Thoracic aorta (tissue), 2 donors: ENCODE results near the gene VWDE. TPM values are rescaled to one million over a fixed set of nuclear protein-coding genes. Genes with fewer than 3 reads are reported as not detected.

Experiments
- ATAC-seq: fragments of 150-250 bp; one replicate; pipeline ENCODE4 v1.8.0; 2017; ENCODE audit warnings: low read depth; ENCODE audit not compliant: insufficient number of reproducible peaks, low FRiP score
- DNase-seq: peaks from one replicate; pipeline ENCODE4 v3.0.0-alpha.2; 2020; ENCODE audit warnings: low spot score
- H3K27ac ChIP-seq, 2 donors: fragments of 200-600 bp; sonication (generic); 1 replicate in 1 of 2; 2 replicates in 1 of 2; pipeline ENCODE4 v1.5.1; 2016; ENCODE audit warnings: mild to moderate bottlenecking in 2 of 2, moderate library complexity in 2 of 2
- H3K27me3 ChIP-seq: fragments of 200-600 bp; sonication (generic); replicated peaks from 2 replicates; pipeline ENCODE4 v1.6.0; 2016; ENCODE audit warnings: mild to moderate bottlenecking; ENCODE audit not compliant: insufficient read depth
- H3K36me3 ChIP-seq: fragments of 200-600 bp; sonication (generic); one replicate; pipeline ENCODE4 v1.5.1; 2016
- H3K4me1 ChIP-seq, 2 donors: fragments of 200-600 bp; sonication (generic); 1 replicate in 1 of 2; 2 replicates in 1 of 2; pipeline versions ENCODE4 v1.5.1 to v1.6.0; 2016; ENCODE audit warnings: low read depth in 2 of 2, mild to moderate bottlenecking in 1 of 2; ENCODE audit not compliant: control insufficient read depth in 1 of 2
- H3K4me3 ChIP-seq: fragments of 200-600 bp; sonication (generic); 2 replicates; pipeline ENCODE4 v1.5.1; 2016; ENCODE audit warnings: mild to moderate bottlenecking
- H3K9me3 ChIP-seq: fragments of 200-600 bp; sonication (generic); 2 replicates; pipeline ENCODE4 v1.5.1; 2016
- CTCF ChIP-seq: fragments of 200-600 bp; sonication (generic); IDR thresholded peaks from one replicate; pipeline ENCODE4 v1.5.1; 2019; ENCODE audit warnings: antibody characterized with exemption
- total RNA-seq, 2 donors: library from RNA; depleted of rRNA; stranded (reverse); fragments of >200 nt; gene quantifications; one replicate each; pipeline versions ENCODE4 v1.1.0 to v1.2.3, GENCODE V29; 2016

The VWDE gene
- total RNA-seq, 2 donors from 2014 or later, result 0.14 TPM; not detected in 1

DNA sequence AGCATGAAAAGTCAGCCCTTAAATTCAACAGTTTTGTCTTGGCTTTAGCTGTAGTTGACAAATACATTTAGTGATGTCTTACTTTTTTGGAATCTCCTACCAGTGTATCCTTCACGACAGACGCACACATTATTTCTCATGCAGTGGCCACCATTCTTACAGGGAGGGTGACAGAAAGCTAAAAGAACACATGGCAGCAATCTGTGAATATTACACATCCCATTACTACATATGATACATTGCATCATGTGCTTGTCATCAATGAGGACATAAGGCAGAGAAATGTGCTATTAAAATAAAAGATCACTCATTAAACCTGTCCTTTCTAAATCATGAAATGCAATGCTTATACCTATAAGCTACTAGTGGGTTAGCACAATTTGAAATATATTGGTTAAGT, 66.6 kb downstream of the VWDE start:
- Histone ChIP-seq H3K27ac (no peak overlapping the region), H3K4me1 (no peaks in the 10 kb centered on the region), H3K27me3 (no peaks in the 10 kb centered on the region), H3K4me3 (no peak overlapping the region), H3K36me3 (no peaks in the 10 kb centered on the region), H3K9me3 (no peaks in the 10 kb centered on the region)
- DNase-seq, result no peak
- TF ChIP-seq CTCF, result no peak
- ATAC-seq, result no peak

- H3K27ac ChIP-seq, result no peak overlapping the region
- no peak for DNase-seq
- H3K9me3 ChIP-seq, result no peaks in the 10 kb centered on the region
- H3K4me1 ChIP-seq, result no peaks in the 10 kb centered on the region
- no peaks in the 10 kb centered on the region for H3K36me3 ChIP-seq
- ATAC-seq, result no peak
- H3K4me3 ChIP-seq, result no peak overlapping the region
- no peaks in the 10 kb centered on the region for H3K27me3 ChIP-seq
- no peak for TF ChIP-seq CTCF
Observed at GRCh38 chr7:12328888-12329770, 74.5 kb downstream of the VWDE start.

DNA sequence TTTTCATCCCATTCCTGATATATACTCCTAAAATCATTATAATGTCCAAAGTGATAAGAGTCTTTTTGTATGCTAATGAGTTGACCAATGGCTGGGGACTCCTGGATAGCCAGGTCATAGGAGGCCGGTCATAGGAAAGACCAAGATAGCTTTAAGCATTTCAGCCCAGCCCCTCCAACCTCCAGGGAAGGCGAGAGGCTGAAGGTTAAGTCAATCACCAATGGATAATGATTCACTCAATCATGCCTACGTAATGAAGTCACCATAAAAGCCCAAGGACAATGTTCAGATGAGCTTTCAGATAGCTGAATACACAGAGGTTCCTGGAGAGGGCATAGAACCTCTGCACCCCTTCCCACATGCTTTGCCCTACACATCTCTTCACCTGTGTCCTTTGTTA, 75.7 kb downstream of the VWDE start:
- H3K36me3 ChIP-seq, result no peaks in the 10 kb centered on the region
- H3K4me3 ChIP-seq, result no peak overlapping the region
- no peak for TF ChIP-seq CTCF
- H3K4me1 ChIP-seq, result no peaks in the 10 kb centered on the region
- DNase-seq (no peak), ATAC-seq (no peak)
- H3K9me3 ChIP-seq, result no peaks in the 10 kb centered on the region
- no peaks in the 10 kb centered on the region for H3K27me3 ChIP-seq
- H3K27ac ChIP-seq, result no peak overlapping the region

DNA sequence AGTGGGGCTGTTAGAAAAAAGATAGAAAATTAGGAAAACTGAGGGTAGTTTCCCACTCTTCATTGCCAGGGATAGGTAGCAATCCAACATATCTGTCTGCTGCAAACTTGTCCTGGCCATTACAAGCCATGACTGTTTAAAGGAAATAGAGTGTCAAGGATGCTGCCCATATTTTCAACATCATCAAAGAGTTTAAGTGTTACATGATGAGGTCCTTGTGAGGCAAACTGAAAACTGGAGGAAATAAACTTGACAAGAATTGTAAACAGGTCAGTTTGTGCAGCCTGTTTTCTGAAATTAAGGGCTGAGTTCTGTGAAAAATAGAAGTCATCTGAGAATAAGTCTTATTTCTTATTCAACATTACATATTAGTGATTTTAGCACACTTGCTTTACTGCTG, 78.0 kb downstream of the VWDE start:
- TF ChIP-seq CTCF, result no peak
- Histone ChIP-seq H3K36me3 (no peaks in the 10 kb centered on the region), H3K27me3 (no peaks in the 10 kb centered on the region), H3K27ac (no peak overlapping the region), H3K4me3 (no peak overlapping the region), H3K4me1 (no peaks in the 10 kb centered on the region), H3K9me3 (no peaks in the 10 kb centered on the region)
- ATAC-seq (no peak), DNase-seq (no peak)

DNA sequence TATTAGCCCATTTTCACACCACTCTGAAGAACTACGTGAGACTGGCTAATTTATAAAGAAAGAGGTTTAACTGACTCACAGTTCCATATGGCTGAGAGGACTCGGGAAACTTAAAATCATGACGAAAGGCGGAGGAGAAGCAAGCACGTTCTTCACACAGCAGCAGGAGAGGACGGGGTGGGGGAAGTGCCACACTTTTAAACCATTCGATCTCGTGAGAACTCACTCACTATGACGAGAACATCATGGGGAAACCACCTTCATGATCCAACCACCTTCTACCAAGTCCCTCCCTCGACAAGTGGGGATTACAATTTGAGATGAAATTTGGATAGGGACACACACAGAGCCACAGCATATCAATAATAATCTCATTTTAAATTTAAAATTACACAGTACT, 80.2 kb downstream of the VWDE start:
- H3K4me1 ChIP-seq, result no peaks in the 10 kb centered on the region
- H3K36me3 ChIP-seq, result no peaks in the 10 kb centered on the region
- no peak for ATAC-seq
- TF ChIP-seq CTCF, result no peak
- H3K4me3 ChIP-seq, result no peak overlapping the region
- no peaks in the 10 kb centered on the region for H3K27me3 ChIP-seq
- no peak overlapping the region for H3K27ac ChIP-seq
- no peaks in the 10 kb centered on the region for H3K9me3 ChIP-seq
- no peak for DNase-seq
